Epidermal melanocyte (primary cell): ENCODE measurements around the gene GSTM5.
A peak's percentile ranks its signal among the peaks of the same experiment; 100 is the strongest.
"Not testable (repeated sequence)": the region's sequence is repeated elsewhere in the genome, so short reads cannot be mapped to it uniquely, and the experiment has no call there.

Source experiments
- DNase-seq: peaks from one replicate; pipeline ENCODE4 v3.0.0; 2011; ENCODE audit warnings: low spot score; ENCODE audit not compliant: insufficient read length

Gene GSTM5

GRCh38 chr1:109728870-109729269, 16.8 kb downstream of the GSTM5 start:
- no peak for DNase-seq

DNA sequence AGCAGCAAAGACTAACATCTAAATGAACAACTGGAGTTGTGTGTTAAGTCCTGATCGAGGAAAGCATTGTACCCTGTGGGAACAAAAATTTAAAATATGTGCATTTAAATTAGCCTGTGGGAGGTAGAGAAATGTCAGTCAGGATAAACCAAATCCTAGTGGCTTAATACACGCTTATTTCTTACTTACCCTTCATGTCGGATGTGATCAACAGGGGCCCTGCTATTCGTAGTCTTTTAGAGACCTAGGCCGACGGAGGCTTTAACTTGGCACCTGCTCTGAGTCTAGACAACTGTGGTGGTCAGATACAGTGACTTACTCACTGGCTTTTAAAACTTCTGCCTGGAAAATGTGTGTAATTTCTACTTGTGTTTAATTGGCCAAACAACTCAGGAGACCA, 18.6 kb downstream of the GSTM5 start:
- peak; percentile 14 for DNase-seq

GRCh38 chr1:109732390-109732881, 20.4 kb downstream of the GSTM5 start:
- DNase-seq: no peak

- DNase-seq: no peak
Measured at GRCh38 chr1:109733236-109733870, 21.3 kb downstream of the GSTM5 start.

DNA sequence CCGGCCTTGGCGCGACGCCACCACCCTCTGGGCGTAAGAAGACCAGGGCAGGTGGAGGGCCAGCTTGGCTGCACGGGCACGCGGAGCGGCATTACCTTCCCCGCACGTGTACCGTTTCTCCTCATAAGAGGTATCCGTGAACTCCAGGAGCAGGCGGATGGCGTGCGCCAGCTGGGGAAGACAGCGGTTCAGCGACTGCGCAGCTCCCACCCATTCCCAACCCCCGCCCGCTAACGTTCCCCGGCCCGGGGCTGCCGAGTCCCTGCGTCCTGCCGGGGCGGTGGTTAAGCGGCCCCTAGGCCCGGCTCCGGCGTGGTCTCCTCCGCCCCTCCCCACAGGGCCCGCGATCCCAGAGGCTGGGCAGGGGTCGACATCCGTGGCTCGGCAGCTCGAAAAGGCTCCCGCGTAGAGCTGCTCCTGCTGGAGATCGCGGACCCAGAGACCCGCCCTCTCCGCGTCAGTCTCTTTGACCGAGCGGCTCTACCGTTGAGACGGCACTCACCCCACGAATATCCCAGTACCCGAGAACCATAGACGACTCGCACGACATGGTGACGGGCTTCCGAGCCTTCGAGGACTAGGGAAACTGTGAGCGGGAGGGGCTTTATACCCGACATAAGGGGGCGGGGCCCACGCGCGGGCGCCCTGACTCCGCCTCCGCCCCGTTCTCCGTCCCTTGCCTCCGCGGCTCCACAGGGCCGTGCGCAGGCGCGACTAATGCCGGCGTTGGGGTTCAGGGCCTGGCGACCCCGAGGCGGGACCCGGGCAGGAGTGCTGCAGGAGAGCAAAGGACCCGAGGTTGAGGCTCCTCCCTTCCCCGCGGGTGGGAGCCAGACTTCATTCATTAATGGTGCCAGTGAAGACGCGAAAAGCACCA, 27.9 kb downstream of the GSTM5 start:
- peak; percentile 58 for DNase-seq

- no peak for DNase-seq
Measured at GRCh38 chr1:109740615-109741373, 28.7 kb downstream of the GSTM5 start, which contains the start of gene GSTM3. GSTM3 (minus strand) TSS chr1:109741038; CDS start chr1:109740287, 751 bp downstream.

DNA sequence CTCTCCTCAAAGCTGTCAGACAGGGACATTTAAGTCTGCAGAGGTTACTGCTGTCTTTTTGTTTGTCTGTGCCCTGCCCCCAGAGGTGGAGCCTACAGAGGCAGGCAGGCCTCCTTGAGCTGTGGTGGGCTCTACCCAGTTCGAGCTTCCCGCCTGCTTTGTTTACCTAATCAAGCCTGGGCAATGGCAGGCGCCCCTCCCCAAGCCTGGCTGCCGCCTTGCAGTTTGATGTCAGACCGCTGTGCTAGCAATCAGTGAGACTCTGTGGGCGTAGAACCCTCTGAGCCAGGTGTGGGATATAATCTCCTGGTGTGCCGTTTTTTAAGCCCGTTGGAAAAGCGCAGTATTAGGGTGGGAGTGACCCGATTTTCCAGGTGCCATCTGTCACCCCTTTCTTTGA, 36.3 kb downstream of the GSTM5 start:
- not testable (repeated sequence) for DNase-seq

GRCh38 chr1:109749221-109749620, 37.2 kb downstream of the GSTM5 start:
- no peak for DNase-seq

- DNase-seq: no peak
Measured at GRCh38 chr1:109750241-109750882, 38.3 kb downstream of the GSTM5 start.

DNA sequence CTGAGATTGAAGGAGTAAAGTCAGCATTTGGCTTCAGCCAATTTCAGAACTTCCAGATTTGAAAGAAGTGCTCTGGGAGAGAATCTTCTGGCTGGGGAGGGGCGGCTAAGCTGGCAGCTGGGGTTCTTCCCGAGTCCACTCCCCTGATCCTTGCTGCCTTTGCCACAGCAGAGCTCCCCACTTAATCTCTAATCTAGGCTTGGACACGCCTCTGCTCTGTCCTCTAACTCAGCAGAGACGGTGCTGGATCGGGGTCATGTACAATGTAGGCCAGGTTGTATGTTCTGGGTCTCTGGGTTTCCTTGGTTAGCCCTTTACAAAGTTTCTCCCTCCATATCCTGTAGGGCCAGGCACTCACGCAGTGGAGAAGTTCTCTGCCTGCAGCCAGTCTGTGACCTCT, 38.9 kb downstream of the GSTM5 start:
- no peak for DNase-seq

GRCh38 chr1:109751531-109752260, 39.6 kb downstream of the GSTM5 start:
- DNase-seq: no peak

DNA sequence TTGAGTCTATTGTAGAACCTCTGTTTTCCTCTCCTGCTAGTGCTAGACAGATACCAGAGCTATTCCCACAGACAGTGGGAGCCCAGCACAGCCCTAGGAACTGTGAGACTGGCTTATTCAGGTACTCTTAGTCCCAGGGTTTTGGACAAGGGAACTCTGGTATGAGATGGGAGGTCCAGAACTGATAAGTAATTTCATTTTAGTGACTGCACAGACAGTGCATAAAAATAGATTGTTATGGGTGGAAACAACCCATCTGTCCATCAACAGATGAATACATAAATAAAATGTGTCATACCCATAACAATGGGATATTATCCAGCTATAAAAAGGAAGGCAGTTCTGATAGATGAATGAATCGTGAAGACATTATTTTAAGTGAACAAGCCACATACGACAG, 42.7 kb downstream of the GSTM5 start:
- no peak for DNase-seq

DNA sequence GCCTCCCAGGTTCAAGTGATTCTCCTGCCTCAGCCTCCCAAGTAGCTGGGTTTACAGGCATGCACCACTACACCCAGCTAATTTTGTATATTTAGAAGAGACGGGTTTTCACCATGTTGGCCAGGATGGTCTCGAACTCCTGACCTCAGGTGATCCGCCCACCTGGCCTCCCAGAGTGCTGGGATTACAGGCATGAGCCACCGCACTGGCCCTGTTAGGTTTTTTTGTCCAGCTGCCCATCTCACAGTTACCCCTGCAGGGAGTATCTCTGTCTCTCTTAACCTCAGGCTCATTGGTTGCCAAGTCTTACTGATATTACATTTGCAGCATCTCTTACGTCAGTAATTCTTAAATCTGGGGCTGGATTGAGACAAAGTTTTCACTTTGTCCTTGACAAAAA, 44.3 kb downstream of the GSTM5 start:
- not testable (repeated sequence) for DNase-seq

DNA sequence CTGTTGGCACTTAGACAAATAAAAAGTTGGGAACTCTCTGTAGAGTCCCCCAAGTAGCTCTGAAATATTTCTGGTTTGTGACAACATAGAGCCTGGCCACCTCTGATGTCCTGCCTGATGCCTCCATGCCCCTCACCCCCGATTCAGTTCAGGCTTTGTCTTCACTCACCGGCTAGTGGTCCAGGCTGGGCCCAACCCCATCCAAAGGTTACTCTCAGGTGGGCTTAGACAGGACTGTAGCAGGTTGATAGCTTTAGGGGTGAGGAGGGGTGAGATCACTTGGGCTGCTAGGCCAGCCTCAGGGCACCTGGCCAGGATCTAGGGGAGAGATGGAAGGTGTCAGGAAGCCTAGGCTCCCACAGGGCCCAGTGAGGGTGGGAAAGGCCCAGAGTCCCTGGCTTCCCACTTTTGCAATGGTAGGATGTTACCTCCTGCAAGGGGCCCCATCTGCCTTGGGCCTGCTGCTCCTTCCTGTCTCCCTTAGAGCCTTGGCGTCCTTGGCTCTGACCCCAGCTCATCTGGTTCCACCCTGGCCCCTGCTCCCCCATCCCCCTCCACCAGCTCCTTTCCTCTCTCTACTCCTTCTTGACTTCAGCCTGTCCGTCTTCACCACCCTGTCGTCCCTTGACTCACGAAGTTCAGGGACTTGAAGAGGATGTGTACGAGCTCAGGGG, 44.9 kb downstream of the GSTM5 start:
- DNase-seq: no peak

- no peak for DNase-seq
Measured at GRCh38 chr1:109757936-109758786, 46.1 kb downstream of the GSTM5 start.

DNA sequence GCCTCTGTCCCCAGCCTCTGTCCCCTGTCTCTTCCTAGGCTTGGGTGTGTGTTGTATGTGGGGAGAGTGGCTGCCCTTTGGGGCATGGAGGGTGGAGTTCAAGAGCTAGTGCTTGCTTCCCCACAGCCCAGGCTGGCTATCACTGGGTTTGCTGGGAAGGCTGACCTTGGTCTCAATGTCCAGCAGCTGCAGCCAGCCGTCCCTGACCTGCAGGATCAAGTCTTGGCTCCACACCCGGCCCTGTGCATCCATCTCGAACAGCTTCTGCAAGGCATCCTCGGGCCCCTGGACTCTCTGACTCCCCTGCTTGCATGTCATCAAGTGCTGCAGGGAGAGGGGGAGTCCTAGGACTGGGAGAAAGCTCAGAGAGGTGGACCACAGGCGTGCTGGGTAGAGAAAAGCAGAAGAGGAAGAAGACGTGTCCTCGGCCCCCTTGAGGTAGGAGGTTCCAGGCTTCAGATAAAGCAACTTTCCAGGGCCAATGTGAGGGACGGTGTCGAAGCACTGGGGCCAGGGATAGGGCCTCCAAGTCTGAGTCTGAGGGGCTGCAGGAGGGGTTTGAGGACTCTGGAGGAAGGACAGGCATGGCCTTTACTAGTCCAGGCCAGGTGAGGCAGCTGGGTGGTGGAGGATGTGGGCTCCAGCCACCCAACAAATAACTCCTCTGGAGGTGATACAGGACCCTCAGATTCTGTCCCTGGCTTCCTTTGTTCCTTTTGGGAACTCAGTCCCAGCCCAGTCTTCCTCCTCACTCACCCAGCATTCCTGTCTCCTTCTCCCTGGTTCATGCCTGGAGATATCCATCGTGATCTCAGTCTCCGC, 47.7 kb downstream of the GSTM5 start:
- no peak for DNase-seq

DNA sequence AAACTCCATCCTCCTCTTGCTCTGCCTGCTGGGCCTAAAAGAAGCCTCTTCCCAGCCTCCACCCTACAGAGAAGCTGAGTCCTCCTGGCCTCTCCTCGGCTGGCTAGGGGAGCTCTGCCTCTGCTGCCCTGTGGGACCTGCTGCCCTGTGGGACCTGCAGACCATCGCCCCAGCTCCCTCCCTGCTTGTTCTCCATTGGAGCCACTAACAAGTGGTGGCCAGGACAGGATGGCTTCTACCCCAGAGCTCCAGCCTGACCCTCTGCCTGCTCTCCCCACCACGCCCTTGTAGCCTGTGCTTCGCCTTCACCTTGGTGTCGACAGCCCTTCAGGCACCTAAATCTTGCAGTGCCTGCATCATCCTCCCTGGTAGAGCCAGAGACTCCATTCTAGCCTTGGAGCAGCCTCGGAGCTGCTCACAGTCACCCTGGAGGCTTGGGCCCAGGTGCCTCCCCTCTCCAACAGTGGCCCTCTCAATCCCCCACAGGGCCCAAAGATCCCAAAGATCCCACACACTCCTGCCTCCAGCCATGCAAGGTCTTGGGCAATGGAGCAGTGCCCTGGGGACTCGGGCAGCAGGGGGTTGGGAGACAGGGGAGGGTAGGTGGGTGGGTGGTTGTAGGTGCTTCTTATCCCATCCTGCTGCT, 48.7 kb downstream of the GSTM5 start:
- DNase-seq: no peak
